HG02973 (cell line): ENCODE results near the gene MFAP1.
"Not testable (repeated sequence)": the region's sequence is repeated elsewhere in the genome, so short reads cannot be mapped to it uniquely, and the experiment has no call there.

Source experiments
- ATAC-seq: cut with Tn5 transposase; IDR thresholded peaks from one replicate; pipeline ENCODE4 v1.9.1; 2021; ENCODE audit warnings: moderate library complexity; ENCODE audit not compliant: unreplicated experiment

The MFAP1 gene

GRCh38 chr15:43825305-43825704 is 815 bp upstream of the MFAP1 start:
- ATAC-seq = not testable (repeated sequence)

GRCh38 chr15:43821505-43821904 is 3.0 kb downstream of the MFAP1 start:
- no peak for ATAC-seq

- not testable (repeated sequence) for ATAC-seq
These were observed 9.4 kb downstream of the MFAP1 start for GRCh38 chr15:43815064-43815463.

GRCh38 chr15:43808960-43809678 is 15.4 kb downstream of the MFAP1 start:
- ATAC-seq = peak; percentile 55

- no peak for ATAC-seq
These were observed 16.0 kb downstream of the MFAP1 start for GRCh38 chr15:43808435-43808950.

- ATAC-seq = not testable (repeated sequence)
These were observed 21.8 kb downstream of the MFAP1 start for GRCh38 chr15:43802676-43803075.

- ATAC-seq = peak; percentile 80
These were observed 24.0 kb downstream of the MFAP1 start, which contains the start of gene HYPK for GRCh38 chr15:43800286-43801141. Gene HYPK, plus strand, starts transcription at chr15:43800599. Its CDS starts 24 bp downstream, at chr15:43800623.

GRCh38 chr15:43799945-43800285 is 24.6 kb downstream of the MFAP1 start, which contains the start of gene SERINC4:
Gene SERINC4, minus strand, starts transcription at chr15:43800220. Its CDS starts 234 bp downstream, at chr15:43799986.
- ATAC-seq = no peak

GRCh38 chr15:43799209-43799944 is 25.1 kb downstream of the MFAP1 start:
- ATAC-seq = no peak

- ATAC-seq = no peak
These were observed 27.9 kb downstream of the MFAP1 start for GRCh38 chr15:43796566-43796965.

- no peak for ATAC-seq
These were observed 28.5 kb downstream of the MFAP1 start for GRCh38 chr15:43795997-43796396.

- no peak for ATAC-seq
These were observed 29.3 kb downstream of the MFAP1 start for GRCh38 chr15:43795197-43795596.

GRCh38 chr15:43794269-43795037 is 30.0 kb downstream of the MFAP1 start:
- no peak for ATAC-seq

- ATAC-seq = no peak
These were observed 30.8 kb downstream of the MFAP1 start for GRCh38 chr15:43793647-43794046.

- no peak for ATAC-seq
These were observed 31.6 kb downstream of the MFAP1 start for GRCh38 chr15:43792761-43793476.

GRCh38 chr15:43791993-43792760 is 32.3 kb downstream of the MFAP1 start, which contains the start of gene SERF2:
Gene SERF2, plus strand, starts transcription at chr15:43792320. Its CDS starts 57 bp downstream, at chr15:43792377.
- ATAC-seq = peak; percentile 85

- ATAC-seq = no peak
These were observed 35.1 kb downstream of the MFAP1 start for GRCh38 chr15:43789409-43789808.

GRCh38 chr15:43779016-43779415 is 45.5 kb downstream of the MFAP1 start:
- no peak for ATAC-seq
